ENCODE results near the gene SRPRB. TPM values are rescaled to one million over a fixed set of nuclear protein-coding genes. Genes with fewer than 3 reads are reported as not detected.

SRPRB gene
- total RNA-seq, 1 experiment from 2014 or later = 61.0 TPM

- H3K4me1 ChIP-seq (ENCODE audit: control insufficient read depth in 1 of 2, insufficient read depth in 2 of 2, low read length in 2 of 2) = no peaks in the 10 kb centered on the region
- no peaks in the 10 kb centered on the region for H4K20me1 ChIP-seq (ENCODE audit: insufficient read depth)
- H3K4me2 ChIP-seq (ENCODE audit: low read length) = no peak overlapping the region
- no peak overlapping the region for H3K9ac ChIP-seq (ENCODE audit: low read length)
- H3K9me2 ChIP-seq (ENCODE audit: insufficient read depth) = no peaks in the 10 kb centered on the region
- H2AFZ ChIP-seq (ENCODE audit: low read depth, low read length, poor library complexity, severe bottlenecking) = no peak overlapping the region
- H3K36me3 ChIP-seq (ENCODE audit: control insufficient read depth in 1 of 2, insufficient read depth in 2 of 2, low read length in 2 of 2) = no peaks in the 10 kb centered on the region
- no TSS peak for BruUV-seq (replicated peaks)
- ChIA-PET POLR2A (no interaction called here), CTCF (no interaction called here), RAD21 (ENCODE audit: low non-redundant PET in 1 of 2, low total read pairs in 2 of 2, uncharacterized antibody in 2 of 2, unreplicated experiment in 2 of 2) (no interaction called here)
- H3K9me3 ChIP-seq (ENCODE audit: control insufficient read depth in 1 of 2, insufficient read depth in 1 of 2, low read depth in 1 of 2, low read length in 2 of 2) = no peaks in the 10 kb centered on the region
- no peaks in the 10 kb centered on the region for H3K27me3 ChIP-seq (ENCODE audit: insufficient read depth, low read length)
- no peak overlapping the region for H3K4me3 ChIP-seq (replicated peaks in 1 of 2; ENCODE audit: low read depth in 1 of 2, low read length in 2 of 2)
- ATAC-seq (no peak), DNase-seq (ENCODE audit: low read depth, low spot score) (no peak)
- TF ChIP-seq CBX3 (IDR thresholded peaks at IDR 0.05; ENCODE audit: low read depth) = no peak
- no peak for TF ChIP-seq REST (IDR thresholded peaks at IDR 0.05; ENCODE audit: low read depth)
- no peak for TF ChIP-seq POLR2AphosphoS5 (IDR thresholded peaks at IDR 0.05; ENCODE audit: low read depth, low read length)
- no peak for TF ChIP-seq POLR2A (IDR thresholded peaks at IDR 0.05; ENCODE audit: borderline replicate concordance, extremely low read depth, insufficient read depth, insufficient read length)
- TF ChIP-seq ELF1 (IDR thresholded peaks at IDR 0.05; ENCODE audit: borderline replicate concordance, low read depth) = no peak
- no peak for TF ChIP-seq EZH2phosphoT487 (IDR thresholded peaks at IDR 0.05; ENCODE audit: borderline replicate concordance)
- TF ChIP-seq EGR1 (IDR thresholded peaks at IDR 0.05; ENCODE audit: low read depth) = no peak
- no peak for TF ChIP-seq ZFX (IDR thresholded peaks at IDR 0.05)
- TF ChIP-seq RAD21 (IDR thresholded peaks at IDR 0.05; ENCODE audit: low read depth) = no peak
- no peak for TF ChIP-seq EZH2 (IDR thresholded peaks at IDR 0.05)
- intact Hi-C loops (cut with micrococcal nuclease) = no loop called here
- H3K79me2 ChIP-seq (ENCODE audit: insufficient read depth, low read length) = no peaks in the 10 kb centered on the region
- no peak overlapping the region for H3K27ac ChIP-seq (ENCODE audit: low read depth, low read length)
These were observed 58.3 kb downstream of the SRPRB start for GRCh38 chr3:133863911-133864310.
